Measurements from ENCODE around the gene ATAD3B. TPM values are rescaled to one million over a fixed set of nuclear protein-coding genes. Genes with fewer than 3 reads are reported as not detected.
A peak's percentile ranks its signal among the peaks of the same experiment; 100 is the strongest.

ATAD3B gene
- 10 to 100 TPM; 17.4 to 34.5 (median 19.4) TPM for polyA plus RNA-seq
- long read RNA-seq, donor 1 = 0 reads
- long read RNA-seq, donor 2, partial matches to known transcripts = 0 of 1 reads
- long read RNA-seq, donor 2, other reads (novel, unspliced or antisense) = 0 of 1 reads
- long read RNA-seq, donor 3, full-length matches to known transcripts = 3 of 10 reads
- long read RNA-seq, donor 3, partial matches to known transcripts = 7 of 10 reads
- long read RNA-seq, donor 3, other reads (novel, unspliced or antisense) = 0 of 10 reads
- long read RNA-seq, donor 4 = 0 reads
- long read RNA-seq, donor 5, partial matches to known transcripts = 0 of 1 reads
- long read RNA-seq, donor 5, other reads (novel, unspliced or antisense) = 0 of 1 reads
- long read RNA-seq, donor 6, full-length matches to known transcripts = 1 of 6 reads
- long read RNA-seq, donor 6, partial matches to known transcripts = 5 of 6 reads
- long read RNA-seq, donor 6, other reads (novel, unspliced or antisense) = 0 of 6 reads
- long read RNA-seq, donor 7 = 0 reads
- long read RNA-seq, donor 8, partial matches to known transcripts = 0 of 1 reads
- long read RNA-seq, donor 8, other reads (novel, unspliced or antisense) = 0 of 1 reads
- long read RNA-seq, donor 9, partial matches to known transcripts = 0 of 1 reads
- long read RNA-seq, donor 9, other reads (novel, unspliced or antisense) = 0 of 1 reads
- long read RNA-seq, donor 10, full-length matches to known transcripts = 1 of 1 reads
- long read RNA-seq, donor 10, partial matches to known transcripts = 0 of 1 reads
- long read RNA-seq, donor 10, other reads (novel, unspliced or antisense) = 0 of 1 reads

GRCh38 chr1:1471389-1472052 is at the start of gene ATAD3B:
Gene ATAD3B, plus strand, starts transcription at chr1:1471765. Its CDS starts 120 bp downstream, at chr1:1471885.
- FAIRE-seq = no peak
- Histone ChIP-seq H3K27ac (ENCODE audit: low read depth in 1 of 3, low read length in 2 of 3) (peak within 1 kb of the TSS in 2 of 3 donors; percentile 87 to 88), H3K4me3 (ENCODE audit: low read depth in 1 of 3, low read length in 3 of 3) (peak within 1 kb of the TSS; percentile 69 to 86 (median 72)), H3K36me3 (ENCODE audit: control insufficient read depth in 3 of 3, insufficient read depth in 2 of 3, low read depth in 1 of 3, low read length in 3 of 3) (peaks cover 0 to 8% (median 0%) of the 10 kb centered on the region in 3 donors), H3K27me3 (ENCODE audit: control insufficient read depth in 3 of 3, insufficient read depth in 3 of 3, low read length in 3 of 3) (no peaks in the 10 kb centered on the region), H3K4me1 (ENCODE audit: control insufficient read depth in 3 of 3, insufficient read depth in 2 of 3, low read depth in 1 of 3, low read length in 2 of 3) (peaks cover 0 to 5% (median 0%) of the 10 kb centered on the region in 3 donors), H3K9me3 (ENCODE audit: control insufficient read depth in 2 of 2, insufficient read depth in 1 of 2, low read depth in 1 of 2, low read length in 1 of 2) (no peaks in the 10 kb centered on the region)
- WGBS, 3 donors = 0 to 1% (median 1%) methylated on average over 44 to 87 of the region's 87 CpGs
- peak; percentile 94 to 97 for DNase-seq

GRCh38 chr1:1421907-1422464 is 49.6 kb upstream of the ATAD3B start:
- 74 to 84% (median 80%) methylated on average over 6 to 7 of the region's 7 CpGs for WGBS, 3 donors
- no peaks in the 10 kb centered on the region for H3K36me3 ChIP-seq (ENCODE audit: control insufficient read depth in 3 of 3, insufficient read depth in 2 of 3, low read depth in 1 of 3, low read length in 3 of 3)
- DNase-seq = no peak
- FAIRE-seq = no peak
- peaks cover 1 to 19% (median 10%) of the 10 kb centered on the region in 3 donors for H3K27me3 ChIP-seq (ENCODE audit: control insufficient read depth in 3 of 3, insufficient read depth in 3 of 3, low read length in 3 of 3)
- H3K9me3 ChIP-seq (ENCODE audit: control insufficient read depth in 2 of 2, insufficient read depth in 1 of 2, low read depth in 1 of 2, low read length in 1 of 2) = no peaks in the 10 kb centered on the region
- H3K4me3 ChIP-seq (ENCODE audit: low read depth in 1 of 3, low read length in 3 of 3) = no peak overlapping the region
- no peak overlapping the region for H3K27ac ChIP-seq (ENCODE audit: low read depth in 1 of 3, low read length in 2 of 3)
- peaks cover 0 to 10% (median 0%) of the 10 kb centered on the region in 3 donors for H3K4me1 ChIP-seq (ENCODE audit: control insufficient read depth in 3 of 3, insufficient read depth in 2 of 3, low read depth in 1 of 3, low read length in 2 of 3)

- Histone ChIP-seq H3K27me3 (ENCODE audit: control insufficient read depth in 3 of 3, insufficient read depth in 3 of 3, low read length in 3 of 3) (peaks cover 1 to 21% (median 10%) of the 10 kb centered on the region in 3 donors), H3K36me3 (ENCODE audit: control insufficient read depth in 3 of 3, insufficient read depth in 2 of 3, low read depth in 1 of 3, low read length in 3 of 3) (no peaks in the 10 kb centered on the region), H3K4me3 (ENCODE audit: low read depth in 1 of 3, low read length in 3 of 3) (no peak overlapping the region), H3K4me1 (ENCODE audit: control insufficient read depth in 3 of 3, insufficient read depth in 2 of 3, low read depth in 1 of 3, low read length in 2 of 3) (peaks cover 0 to 10% (median 0%) of the 10 kb centered on the region in 3 donors), H3K27ac (ENCODE audit: low read depth in 1 of 3, low read length in 2 of 3) (no peak overlapping the region), H3K9me3 (ENCODE audit: control insufficient read depth in 2 of 2, insufficient read depth in 1 of 2, low read depth in 1 of 2, low read length in 1 of 2) (no peaks in the 10 kb centered on the region)
- DNase-seq = no peak
- 56 to 60% (median 57%) methylated on average over 29 of the region's 29 CpGs for WGBS, 3 donors
- no peak for FAIRE-seq
These were observed 48.9 kb upstream of the ATAD3B start for GRCh38 chr1:1422465-1423244.

GRCh38 chr1:1423245-1423597 is 48.3 kb upstream of the ATAD3B start:
- Histone ChIP-seq H3K4me3 (ENCODE audit: low read depth in 1 of 3, low read length in 3 of 3) (no peak overlapping the region), H3K9me3 (ENCODE audit: control insufficient read depth in 2 of 2, insufficient read depth in 1 of 2, low read depth in 1 of 2, low read length in 1 of 2) (peaks cover 0 to under 1% of the 10 kb centered on the region in 2 donors), H3K36me3 (ENCODE audit: control insufficient read depth in 3 of 3, insufficient read depth in 2 of 3, low read depth in 1 of 3, low read length in 3 of 3) (no peaks in the 10 kb centered on the region), H3K27ac (ENCODE audit: low read depth in 1 of 3, low read length in 2 of 3) (no peak overlapping the region), H3K27me3 (ENCODE audit: control insufficient read depth in 3 of 3, insufficient read depth in 3 of 3, low read length in 3 of 3) (peaks cover 1 to 21% (median 10%) of the 10 kb centered on the region in 3 donors), H3K4me1 (ENCODE audit: control insufficient read depth in 3 of 3, insufficient read depth in 2 of 3, low read depth in 1 of 3, low read length in 2 of 3) (peaks cover 0 to 12% (median 0%) of the 10 kb centered on the region in 3 donors)
- FAIRE-seq (no peak), DNase-seq (no peak)
- WGBS, 3 donors = 83 to 94% (median 87%) methylated on average over 7 of the region's 7 CpGs

- WGBS, 3 donors = 87 to 88% (median 88%) methylated on average over 15 of the region's 15 CpGs
- no peaks in the 10 kb centered on the region for H3K36me3 ChIP-seq (ENCODE audit: control insufficient read depth in 3 of 3, insufficient read depth in 2 of 3, low read depth in 1 of 3, low read length in 3 of 3)
- FAIRE-seq = no peak
- DNase-seq = no peak
- H3K27me3 ChIP-seq (ENCODE audit: control insufficient read depth in 3 of 3, insufficient read depth in 3 of 3, low read length in 3 of 3) = peaks cover under 1 to 16% (median 7%) of the 10 kb centered on the region in 3 donors
- peaks cover 0 to 17% (median 0%) of the 10 kb centered on the region in 3 donors for H3K4me1 ChIP-seq (ENCODE audit: control insufficient read depth in 3 of 3, insufficient read depth in 2 of 3, low read depth in 1 of 3, low read length in 2 of 3)
- H3K27ac ChIP-seq (ENCODE audit: low read depth in 1 of 3, low read length in 2 of 3) = no peak overlapping the region
- H3K4me3 ChIP-seq (ENCODE audit: low read depth in 1 of 3, low read length in 3 of 3) = no peak overlapping the region
- peaks cover 0 to 2% of the 10 kb centered on the region in 2 donors for H3K9me3 ChIP-seq (ENCODE audit: control insufficient read depth in 2 of 2, insufficient read depth in 1 of 2, low read depth in 1 of 2, low read length in 1 of 2)
These were observed 46.9 kb upstream of the ATAD3B start for GRCh38 chr1:1424707-1425106.

- FAIRE-seq (no peak), DNase-seq (no peak)
- 77 to 84% (median 81%) methylated on average over 12 of the region's 12 CpGs for WGBS, 3 donors
- peaks cover 0 to 16% (median 5%) of the 10 kb centered on the region in 3 donors for H3K27me3 ChIP-seq (ENCODE audit: control insufficient read depth in 3 of 3, insufficient read depth in 3 of 3, low read length in 3 of 3)
- no peak overlapping the region for H3K27ac ChIP-seq (ENCODE audit: low read depth in 1 of 3, low read length in 2 of 3)
- no peaks in the 10 kb centered on the region for H3K36me3 ChIP-seq (ENCODE audit: control insufficient read depth in 3 of 3, insufficient read depth in 2 of 3, low read depth in 1 of 3, low read length in 3 of 3)
- no peak overlapping the region for H3K4me3 ChIP-seq (ENCODE audit: low read depth in 1 of 3, low read length in 3 of 3)
- H3K9me3 ChIP-seq (ENCODE audit: control insufficient read depth in 2 of 2, insufficient read depth in 1 of 2, low read depth in 1 of 2, low read length in 1 of 2) = peaks cover 0 to 2% of the 10 kb centered on the region in 2 donors
- peaks cover 0 to 24% (median 0%) of the 10 kb centered on the region in 3 donors for H3K4me1 ChIP-seq (ENCODE audit: control insufficient read depth in 3 of 3, insufficient read depth in 2 of 3, low read depth in 1 of 3, low read length in 2 of 3)
These were observed 46.2 kb upstream of the ATAD3B start for GRCh38 chr1:1425426-1425752.

- Histone ChIP-seq H3K4me3 (ENCODE audit: low read depth in 1 of 3, low read length in 3 of 3) (no peak overlapping the region), H3K9me3 (ENCODE audit: control insufficient read depth in 2 of 2, insufficient read depth in 1 of 2, low read depth in 1 of 2, low read length in 1 of 2) (peaks cover 0 to 2% of the 10 kb centered on the region in 2 donors), H3K27me3 (ENCODE audit: control insufficient read depth in 3 of 3, insufficient read depth in 3 of 3, low read length in 3 of 3) (peaks cover 0 to 12% (median 4%) of the 10 kb centered on the region in 3 donors), H3K4me1 (ENCODE audit: control insufficient read depth in 3 of 3, insufficient read depth in 2 of 3, low read depth in 1 of 3, low read length in 2 of 3) (peaks cover 0 to 29% (median 0%) of the 10 kb centered on the region in 3 donors), H3K36me3 (ENCODE audit: control insufficient read depth in 3 of 3, insufficient read depth in 2 of 3, low read depth in 1 of 3, low read length in 3 of 3) (no peaks in the 10 kb centered on the region), H3K27ac (ENCODE audit: low read depth in 1 of 3, low read length in 2 of 3) (no peak overlapping the region)
- WGBS, 3 donors = 14 to 37% (median 27%) methylated on average over 18 to 33 of the region's 33 CpGs
- FAIRE-seq (no peak), DNase-seq (no peak)
These were observed 45.6 kb upstream of the ATAD3B start for GRCh38 chr1:1425753-1426495.
